Measurements from ENCODE around the gene LILRB3.
"Not testable (repeated sequence)": the region's sequence is repeated elsewhere in the genome, so short reads cannot be mapped to it uniquely, and the experiment has no call there.

The LILRB3 gene

GRCh38 chr19:54189145-54189734 lies 33.6 kb downstream of the LILRB3 start, which contains the start of gene MBOAT7:
MBOAT7 (minus strand) TSS chr19:54189580; CDS start chr19:54188508, 1,072 bp downstream.
- TF ChIP-seq CTCF (IDR thresholded peaks at IDR 0.05; ENCODE audit: low read depth, low read length) (no peak), POLR2A (IDR thresholded peaks at IDR 0.05; ENCODE audit: extremely low read depth, insufficient read length) (peak; percentile 39)
- DNase-seq (ENCODE audit: low read depth), result no peak
- peak within 1 kb of the TSS; percentile 71 for H3K4me3 ChIP-seq (ENCODE audit: low read depth, low read length)

- TF ChIP-seq MAX (IDR thresholded peaks at IDR 0.05; ENCODE audit: low read depth, low read length) (no peak), MYC (IDR thresholded peaks at IDR 0.05; ENCODE audit: low read depth, low read length) (0 out of 2 replicates have a peak, but pooled peaks have one; percentile 8)
- peak overlapping the region; percentile 71 for H3K4me3 ChIP-seq (ENCODE audit: low read depth, low read length)
- DNase-seq (ENCODE audit: low read depth), result peak; percentile 81
These were observed 34.5 kb downstream of the LILRB3 start for GRCh38 chr19:54188215-54188871.

GRCh38 chr19:54186934-54187381 lies 35.8 kb downstream of the LILRB3 start:
- no peak for DNase-seq (ENCODE audit: low read depth)
- TF ChIP-seq MYC (IDR thresholded peaks at IDR 0.05; ENCODE audit: low read depth, low read length) (no peak), CTCF (IDR thresholded peaks at IDR 0.05; ENCODE audit: low read depth, low read length) (no peak), POLR2A (IDR thresholded peaks at IDR 0.05; ENCODE audit: extremely low read depth, insufficient read length) (no peak), MAX (IDR thresholded peaks at IDR 0.05; ENCODE audit: low read depth, low read length) (no peak)
- no peak overlapping the region for H3K4me3 ChIP-seq (ENCODE audit: low read depth, low read length)

GRCh38 chr19:54186351-54186750 lies 36.5 kb downstream of the LILRB3 start:
- H3K4me3 ChIP-seq (ENCODE audit: low read depth, low read length), result no peak overlapping the region
- TF ChIP-seq POLR2A (IDR thresholded peaks at IDR 0.05; ENCODE audit: extremely low read depth, insufficient read length) (no peak), MAX (IDR thresholded peaks at IDR 0.05; ENCODE audit: low read depth, low read length) (no peak), MYC (IDR thresholded peaks at IDR 0.05; ENCODE audit: low read depth, low read length) (no peak), CTCF (IDR thresholded peaks at IDR 0.05; ENCODE audit: low read depth, low read length) (no peak)
- no peak for DNase-seq (ENCODE audit: low read depth)

GRCh38 chr19:54183431-54183830 lies 39.4 kb downstream of the LILRB3 start:
- no peak overlapping the region for H3K4me3 ChIP-seq (ENCODE audit: low read depth, low read length)
- DNase-seq (ENCODE audit: low read depth), result no peak
- TF ChIP-seq CTCF (IDR thresholded peaks at IDR 0.05; ENCODE audit: low read depth, low read length) (no peak), MYC (IDR thresholded peaks at IDR 0.05; ENCODE audit: low read depth, low read length) (no peak), POLR2A (IDR thresholded peaks at IDR 0.05; ENCODE audit: extremely low read depth, insufficient read length) (no peak), MAX (IDR thresholded peaks at IDR 0.05; ENCODE audit: low read depth, low read length) (no peak)

- DNase-seq (ENCODE audit: low read depth); H3K4me3 ChIP-seq (ENCODE audit: low read depth, low read length): not testable (repeated sequence)
These were observed 40.9 kb downstream of the LILRB3 start for GRCh38 chr19:54181894-54182293.

GRCh38 chr19:54180691-54181091 lies 42.1 kb downstream of the LILRB3 start:
- H3K4me3 ChIP-seq (ENCODE audit: low read depth, low read length), result no peak overlapping the region
- DNase-seq (ENCODE audit: low read depth), result no peak
- no peak for TF ChIP-seq MYC (IDR thresholded peaks at IDR 0.05; ENCODE audit: low read depth, low read length)

Measured in NB4 (cell line).